Left ventricle myocardium inferior (tissue), 1 donor: ENCODE measurements around the gene LILRB3. TPM values are rescaled to one million over a fixed set of nuclear protein-coding genes. Genes with fewer than 3 reads are reported as not detected.
A peak's percentile ranks its signal among the peaks of the same experiment; 100 is the strongest.

ENCODE experiments used
- DNase-seq: peaks from one replicate; pipeline ENCODE4 v3.0.0-alpha.2; 2020
- H3K27ac ChIP-seq: fragments of 200-600 bp; replicated peaks from 2 replicates; pipeline ENCODE4 v1.8.0; 2021
- H3K27me3 ChIP-seq: fragments of 200-600 bp; 2 replicates; pipeline ENCODE4 v1.8.0; 2021; ENCODE audit warnings: low read depth
- H3K36me3 ChIP-seq: fragments of 200-600 bp; 2 replicates; pipeline ENCODE4 v1.8.0; 2021
- H3K4me1 ChIP-seq: fragments of 200-600 bp; 2 replicates; pipeline ENCODE4 v1.8.0; 2021
- H3K4me3 ChIP-seq: fragments of 200-600 bp; 2 replicates; pipeline ENCODE4 v1.8.0; 2021; ENCODE audit warnings: mild to moderate bottlenecking, moderate library complexity
- H3K9me3 ChIP-seq: fragments of 200-600 bp; replicated peaks from 2 replicates; pipeline ENCODE4 v1.8.0; 2021
- intact Hi-C: fragments of 100-400 bp; cut with micrococcal nuclease; formaldehyde crosslinking; loops from one replicate; pipeline ENCODE4 v1.11.0; 2022
- total RNA-seq: library from RNA; stranded (reverse); fragmentation: NEBNext Ultra II Directional; extraction: Animal tissue kit (Norgen Biotek cat#: 25700); gene quantifications from one replicate; pipeline ENCODE4 v1.2.1, GENCODE V29; 2021
- TF ChIP-seq, protein P1 (sequence below): fragments of 200-600 bp; IDR thresholded peaks from 2 replicates; pipeline ENCODE4 v1.8.0; 2021; ENCODE audit warnings: antibody characterized with exemption, mild to moderate bottlenecking, borderline replicate concordance
- donor health status: DM: no; HTN: yes; CAD: no; lungs with severe emphysema.

The LILRB3 gene
- total RNA-seq, 1 donor from 2014 or later, result 4.7 TPM

GRCh38 chr19:54253331-54254194 is 30.8 kb upstream of the LILRB3 start:
- no peaks in the 10 kb centered on the region for H3K36me3 ChIP-seq
- H3K27ac ChIP-seq, result no peak overlapping the region
- H3K4me1 ChIP-seq, result no peaks in the 10 kb centered on the region
- DNase-seq, result no peak
- TF ChIP-seq, protein P1, sequence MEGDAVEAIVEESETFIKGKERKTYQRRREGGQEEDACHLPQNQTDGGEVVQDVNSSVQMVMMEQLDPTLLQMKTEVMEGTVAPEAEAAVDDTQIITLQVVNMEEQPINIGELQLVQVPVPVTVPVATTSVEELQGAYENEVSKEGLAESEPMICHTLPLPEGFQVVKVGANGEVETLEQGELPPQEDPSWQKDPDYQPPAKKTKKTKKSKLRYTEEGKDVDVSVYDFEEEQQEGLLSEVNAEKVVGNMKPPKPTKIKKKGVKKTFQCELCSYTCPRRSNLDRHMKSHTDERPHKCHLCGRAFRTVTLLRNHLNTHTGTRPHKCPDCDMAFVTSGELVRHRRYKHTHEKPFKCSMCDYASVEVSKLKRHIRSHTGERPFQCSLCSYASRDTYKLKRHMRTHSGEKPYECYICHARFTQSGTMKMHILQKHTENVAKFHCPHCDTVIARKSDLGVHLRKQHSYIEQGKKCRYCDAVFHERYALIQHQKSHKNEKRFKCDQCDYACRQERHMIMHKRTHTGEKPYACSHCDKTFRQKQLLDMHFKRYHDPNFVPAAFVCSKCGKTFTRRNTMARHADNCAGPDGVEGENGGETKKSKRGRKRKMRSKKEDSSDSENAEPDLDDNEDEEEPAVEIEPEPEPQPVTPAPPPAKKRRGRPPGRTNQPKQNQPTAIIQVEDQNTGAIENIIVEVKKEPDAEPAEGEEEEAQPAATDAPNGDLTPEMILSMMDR, result no peak
- intact Hi-C loops, result no loop called here
- H3K9me3 ChIP-seq, result no peaks in the 10 kb centered on the region
- H3K27me3 ChIP-seq, result peaks cover 71% of the 10 kb centered on the region
- H3K4me3 ChIP-seq, result no peak overlapping the region

DNA sequence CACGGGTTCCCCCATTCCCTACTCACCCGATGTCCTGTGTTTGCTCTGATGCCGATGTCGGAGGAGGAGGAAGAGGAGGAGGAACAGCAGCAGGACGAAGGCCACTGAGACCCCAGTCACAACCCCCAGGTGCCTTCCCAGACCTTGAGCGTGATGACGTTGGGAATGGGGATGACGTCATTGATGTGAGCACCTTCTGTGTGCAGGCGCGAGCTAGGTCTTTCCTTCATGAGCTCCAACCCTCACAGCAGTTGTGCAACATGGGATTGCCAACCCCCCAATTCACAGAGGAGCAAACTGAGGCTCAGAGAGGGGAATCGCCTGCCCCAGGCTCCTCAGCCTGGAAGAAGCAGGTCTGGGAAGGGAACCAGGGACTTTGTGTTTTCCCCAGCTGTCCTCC is 30.0 kb upstream of the LILRB3 start:
- H3K27me3 ChIP-seq, result peaks cover 76% of the 10 kb centered on the region
- no peak for DNase-seq

GRCh38 chr19:54252243-54252642 is 29.4 kb upstream of the LILRB3 start:
- Histone ChIP-seq H3K4me1 (no peaks in the 10 kb centered on the region), H3K27me3 (peaks cover 76% of the 10 kb centered on the region), H3K27ac (no peak overlapping the region), H3K4me3 (no peak overlapping the region), H3K9me3 (no peaks in the 10 kb centered on the region), H3K36me3 (no peaks in the 10 kb centered on the region)
- TF ChIP-seq, protein P1, result no peak
- intact Hi-C loops, result no loop called here
- DNase-seq, result no peak

More for the DNA sequence above, 30.0 kb upstream of the LILRB3 start:
- Histone ChIP-seq H3K36me3 (no peaks in the 10 kb centered on the region), H3K27ac (no peak overlapping the region), H3K9me3 (no peaks in the 10 kb centered on the region), H3K4me1 (no peaks in the 10 kb centered on the region), H3K4me3 (no peak overlapping the region)
- intact Hi-C loops, result no loop called here
- TF ChIP-seq, protein P1, result no peak

- peak overlapping the region; percentile 8 for H3K27ac ChIP-seq
- intact Hi-C loops, result no loop called here
- DNase-seq, result no peak
Measured at GRCh38 chr19:54248016-54248601, 25.3 kb upstream of the LILRB3 start.

GRCh38 chr19:54247106-54247930 is 24.5 kb upstream of the LILRB3 start:
- H3K4me1 ChIP-seq, result no peaks in the 10 kb centered on the region
- no peaks in the 10 kb centered on the region for H3K9me3 ChIP-seq
- intact Hi-C loops, result no loop called here
- H3K36me3 ChIP-seq, result no peaks in the 10 kb centered on the region
- no peak for DNase-seq
- TF ChIP-seq, protein P1, result no peak
- no peak overlapping the region for H3K4me3 ChIP-seq
- peaks cover 35% of the 10 kb centered on the region for H3K27me3 ChIP-seq
- peak overlapping the region; percentile 4 for H3K27ac ChIP-seq

More at GRCh38 chr19:54248016-54248601, 25.3 kb upstream of the LILRB3 start:
- no peaks in the 10 kb centered on the region for H3K36me3 ChIP-seq
- TF ChIP-seq, protein P1, result no peak
- peaks cover 43% of the 10 kb centered on the region for H3K27me3 ChIP-seq
- no peak overlapping the region for H3K4me3 ChIP-seq
- no peaks in the 10 kb centered on the region for H3K9me3 ChIP-seq
- H3K4me1 ChIP-seq, result no peaks in the 10 kb centered on the region
